Epidermal melanocyte (primary cell): ENCODE results near the gene GDA.

Source experiments
- DNase-seq: peaks from one replicate; pipeline ENCODE4 v3.0.0; 2011; ENCODE audit warnings: low spot score; ENCODE audit not compliant: insufficient read length

The GDA gene

DNA sequence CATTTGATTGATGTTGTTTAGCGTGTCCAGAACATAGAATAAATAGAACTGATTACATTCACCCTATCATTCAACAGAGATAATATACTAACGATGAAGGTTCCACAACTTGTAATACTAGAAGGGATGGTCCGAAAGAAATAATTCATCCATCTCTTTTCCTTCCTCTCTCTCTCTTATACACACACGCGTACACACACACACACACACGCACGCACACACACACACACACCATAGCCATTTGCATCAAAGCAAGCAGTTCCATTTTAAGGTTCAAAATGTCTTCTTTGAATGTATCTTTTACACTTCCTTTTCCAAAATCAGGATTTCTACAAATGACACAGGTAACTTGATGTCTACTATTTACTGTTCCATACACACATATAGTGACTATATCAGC is 887 bp downstream of the GDA start:
- DNase-seq, result no peak

DNA sequence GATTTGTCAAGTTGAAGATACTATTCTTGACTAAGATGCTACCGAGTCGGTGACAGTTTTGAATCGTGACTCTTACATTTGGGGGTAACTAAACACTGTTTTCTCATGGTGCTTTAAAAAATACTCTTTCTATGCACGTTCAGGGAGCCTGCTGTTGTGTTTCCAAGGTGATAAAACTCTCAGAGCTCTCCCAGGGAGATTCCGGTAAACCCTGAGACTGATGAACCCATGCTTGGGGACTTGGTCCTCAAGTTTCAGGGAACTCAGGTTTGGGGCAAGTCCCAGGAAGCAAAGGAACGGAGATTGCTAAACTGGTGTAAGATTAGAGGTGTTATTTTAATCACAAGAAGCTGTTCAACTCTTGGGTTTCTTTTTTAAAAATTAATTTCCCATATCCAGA is 1.4 kb downstream of the GDA start:
- DNase-seq, result no peak

DNA sequence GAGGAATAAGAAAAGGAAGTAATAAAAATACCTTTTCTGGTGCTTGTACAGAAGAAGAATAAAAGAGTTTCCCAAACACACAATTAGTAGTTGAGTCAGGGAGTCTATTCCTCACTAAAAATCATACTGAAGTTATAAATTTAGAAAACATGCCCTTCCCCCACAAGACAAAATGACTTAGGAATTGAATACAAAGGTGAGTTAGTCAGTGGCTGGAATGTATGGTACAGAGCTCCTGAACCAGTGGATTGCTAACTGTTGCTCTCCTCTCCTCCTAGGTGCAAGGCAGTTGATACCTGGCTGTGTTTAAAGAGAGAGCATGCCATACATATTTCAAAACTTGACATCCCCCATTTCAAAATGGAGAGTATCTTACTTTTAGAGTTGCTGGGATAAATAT is 1.9 kb downstream of the GDA start:
- no peak for DNase-seq

DNA sequence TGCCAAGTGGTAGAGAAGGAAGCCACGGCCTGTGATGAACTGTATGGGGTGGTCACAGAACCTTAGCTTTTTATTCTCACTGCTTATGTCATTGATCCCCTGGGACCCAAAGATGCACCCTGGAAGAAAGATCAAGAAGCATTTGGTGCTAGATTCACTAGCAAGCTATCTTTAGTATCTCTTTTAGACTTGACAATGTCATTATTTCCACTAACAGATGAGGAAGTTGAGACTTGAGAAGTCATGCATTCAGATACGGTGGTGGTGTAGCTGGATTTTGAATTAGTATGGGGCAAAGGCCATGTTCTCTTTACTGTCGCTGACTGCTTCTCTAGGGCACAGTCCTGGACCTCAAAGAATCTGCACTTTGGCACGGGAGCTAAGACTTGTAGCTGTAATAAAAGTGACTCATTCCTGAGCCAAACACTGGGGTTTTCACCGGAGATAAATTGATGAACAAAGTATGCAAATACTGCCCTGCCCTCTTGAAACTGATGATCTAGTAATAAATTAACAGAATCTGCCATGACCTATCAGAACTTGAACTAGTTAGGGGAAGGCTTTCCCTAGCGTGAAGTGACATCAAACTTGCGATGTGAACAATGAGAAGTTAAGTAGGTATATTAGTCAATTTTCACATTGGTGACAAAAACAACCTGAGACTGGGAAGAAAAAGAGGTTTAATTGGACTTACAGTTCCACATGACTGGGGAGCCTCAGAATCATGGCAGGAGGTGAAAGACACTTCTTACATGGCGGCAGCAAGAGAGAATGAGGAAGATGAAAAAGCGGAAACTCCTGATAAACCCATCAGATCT is 5.4 kb downstream of the GDA start:
- DNase-seq, result no peak

DNA sequence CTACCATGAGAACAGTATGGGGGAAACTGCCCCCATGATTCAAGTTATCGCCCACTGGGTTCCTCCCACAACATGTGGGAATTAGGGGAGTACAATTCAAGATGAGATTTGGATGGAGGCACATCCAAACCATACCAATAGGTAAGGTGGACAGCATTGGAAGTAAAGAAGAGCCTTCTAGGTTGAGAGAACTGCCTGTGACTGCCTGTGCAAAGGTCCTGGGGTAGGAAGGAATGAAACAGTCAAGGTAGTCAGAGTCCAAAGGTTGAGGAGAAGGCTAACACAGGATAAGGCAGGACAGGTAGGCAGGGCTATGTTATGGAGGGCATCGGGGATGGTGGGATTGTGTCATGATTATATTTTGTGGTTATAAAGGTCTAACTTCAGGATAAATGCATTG is 6.1 kb downstream of the GDA start:
- DNase-seq, result no peak

DNA sequence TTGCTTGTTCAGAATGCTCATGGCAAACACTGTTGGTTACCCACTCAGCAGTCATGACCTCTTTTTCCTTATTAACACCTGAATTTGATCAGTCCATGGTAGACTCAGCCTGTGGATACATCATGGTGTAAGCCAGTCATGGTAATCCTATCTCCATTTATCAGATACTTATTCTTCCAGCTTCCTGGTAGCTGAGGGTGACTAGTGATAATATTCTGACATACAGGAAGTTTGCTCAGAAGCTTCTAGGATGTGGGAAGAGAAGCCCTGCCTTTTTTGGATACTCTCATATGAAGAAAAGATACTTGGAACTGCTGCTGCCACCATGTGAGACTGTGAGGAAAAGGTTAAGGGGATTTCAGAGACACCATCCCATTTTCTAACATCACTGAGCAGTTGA is 7.3 kb downstream of the GDA start:
- DNase-seq, result no peak

DNA sequence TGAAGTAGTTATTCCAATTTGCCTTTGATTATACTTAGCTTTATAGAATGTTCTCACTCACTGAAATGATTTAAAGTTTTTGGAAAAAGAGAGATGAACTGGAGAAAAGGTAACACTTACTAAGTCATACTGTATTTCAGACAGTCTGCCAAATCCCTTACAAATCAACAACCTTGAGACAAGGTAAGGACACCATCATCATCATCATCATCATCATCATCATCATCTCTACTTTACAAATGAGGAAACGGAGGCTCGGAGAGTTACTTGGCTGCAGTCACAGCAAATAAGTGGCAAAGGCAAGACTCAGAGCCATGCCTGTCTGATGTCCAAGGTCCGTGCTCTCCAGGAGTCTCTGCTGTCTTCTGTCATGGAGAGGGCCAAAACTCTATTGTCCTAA is 9.4 kb downstream of the GDA start:
- DNase-seq, result no peak

DNA sequence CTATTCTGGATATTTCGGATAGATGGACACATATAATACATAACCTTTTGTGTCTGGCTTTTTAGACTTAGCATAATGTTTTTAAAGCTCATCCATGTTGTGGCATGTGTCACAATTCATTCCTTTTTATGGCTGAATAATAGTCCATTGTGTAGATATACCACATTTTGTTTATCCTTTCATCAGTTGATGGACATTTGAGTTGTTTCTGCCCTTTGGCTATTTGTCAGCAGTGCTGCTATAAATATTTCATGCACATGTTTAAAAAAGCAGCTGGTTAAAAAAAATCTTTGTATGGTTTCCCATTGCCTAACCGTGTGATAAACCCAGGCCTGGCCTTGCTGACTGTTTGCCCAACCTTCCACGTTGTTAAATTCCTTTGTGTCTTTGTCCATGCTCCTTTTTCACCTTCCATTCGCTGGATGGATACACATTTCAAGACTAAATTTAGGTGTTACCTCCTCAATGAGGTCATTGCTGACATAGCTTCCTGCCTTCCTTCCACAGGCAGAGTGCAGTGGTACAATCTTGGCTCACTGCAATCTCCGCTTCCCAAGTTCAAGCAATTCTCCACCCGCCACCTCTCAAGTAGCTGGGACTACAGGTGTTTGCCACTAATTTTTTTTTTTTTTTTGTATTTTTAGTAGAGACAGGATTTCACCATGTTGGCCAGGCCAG is 11.3 kb downstream of the GDA start:
- no peak for DNase-seq

DNA sequence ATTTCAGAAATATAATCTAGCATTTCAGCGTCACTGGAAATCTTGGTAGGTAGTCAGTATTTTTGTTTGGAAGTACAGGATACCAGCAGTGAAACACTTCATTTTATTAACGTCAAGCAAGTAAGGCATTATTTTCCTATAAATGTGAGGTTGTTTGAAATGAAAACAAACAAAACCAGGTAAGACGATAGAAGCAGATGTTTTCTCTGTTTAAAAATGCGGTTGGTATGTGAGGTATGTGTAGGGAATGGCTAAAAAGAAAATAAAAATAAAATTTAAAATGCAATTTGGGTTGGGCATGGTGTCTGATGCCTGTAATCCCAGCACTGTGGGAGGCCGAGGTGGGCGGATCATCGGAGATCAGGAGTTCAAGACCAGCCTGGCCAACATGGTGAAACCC is 16.1 kb downstream of the GDA start:
- no peak for DNase-seq

DNA sequence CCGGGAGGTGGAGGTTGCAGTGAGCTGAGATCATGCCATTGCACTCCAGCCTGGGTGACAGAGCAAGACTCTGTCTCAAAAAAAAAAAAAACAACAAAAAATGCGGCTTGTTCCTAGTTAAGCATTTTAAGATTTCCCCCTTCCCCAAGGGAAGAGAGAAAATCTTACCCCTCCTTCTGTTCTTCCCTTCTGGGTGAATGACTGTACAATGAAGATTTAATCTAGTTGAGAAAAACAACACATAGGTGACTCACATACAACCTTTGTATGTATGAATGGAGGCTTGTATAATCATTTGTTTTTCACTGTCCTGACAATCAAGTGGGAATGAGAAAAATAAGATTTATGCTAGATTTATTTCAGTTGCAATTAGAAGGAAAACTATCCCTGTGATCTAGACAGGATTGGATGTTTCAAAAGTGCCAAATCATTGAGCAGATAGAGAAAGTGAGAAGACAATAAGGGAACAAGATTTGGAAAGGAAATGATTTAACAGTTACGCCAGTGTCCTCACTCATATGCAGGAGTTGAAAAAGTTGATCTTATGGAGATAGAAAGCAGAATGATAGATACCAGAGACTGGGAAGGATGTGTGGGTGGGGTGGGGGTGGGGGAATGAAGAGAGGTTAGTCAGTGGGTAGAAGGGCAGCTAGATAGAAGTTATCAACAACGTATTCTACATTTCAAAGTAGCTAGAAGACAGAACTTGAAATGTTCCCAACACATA is 16.7 kb downstream of the GDA start:
- DNase-seq, result no peak

DNA sequence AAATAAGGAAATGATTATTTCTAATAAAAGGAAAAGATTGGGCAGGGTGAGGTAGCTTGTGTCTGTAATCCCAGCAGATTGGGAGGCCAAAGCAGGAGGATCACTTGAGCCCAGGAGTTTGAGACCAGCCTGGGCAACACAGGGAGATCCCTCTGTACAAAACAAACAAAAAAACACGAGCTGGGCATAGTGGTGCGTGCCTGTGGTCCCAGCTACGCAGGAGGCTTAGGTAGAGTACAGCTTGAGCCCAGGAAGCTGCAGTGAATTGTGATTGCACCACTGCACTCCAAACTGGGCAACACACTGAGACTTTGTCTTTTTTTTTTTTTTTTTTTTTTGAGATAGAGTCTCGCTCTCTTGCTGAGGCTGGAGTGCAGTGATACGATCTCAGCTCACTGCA is 18.8 kb downstream of the GDA start:
- DNase-seq, result no peak

DNA sequence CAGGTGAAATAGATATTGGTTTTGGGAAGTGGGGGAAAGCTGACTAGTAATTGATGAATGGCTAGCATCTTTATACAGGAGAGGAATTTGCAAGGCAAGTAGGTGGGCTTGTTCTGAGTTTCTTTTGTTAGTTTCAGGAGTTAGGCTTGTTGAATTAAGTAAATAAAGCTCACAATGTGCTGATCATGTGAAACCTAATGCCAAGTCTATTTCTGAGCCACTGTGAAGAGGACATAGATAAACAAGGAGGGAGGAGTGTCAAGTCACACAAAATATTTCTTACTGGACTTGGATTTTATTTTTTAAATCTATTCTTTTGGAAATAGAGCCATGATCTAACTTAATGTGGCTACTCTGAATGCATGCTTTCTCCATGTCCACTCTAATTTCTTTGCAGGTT is 19.9 kb downstream of the GDA start:
- no peak for DNase-seq

DNA sequence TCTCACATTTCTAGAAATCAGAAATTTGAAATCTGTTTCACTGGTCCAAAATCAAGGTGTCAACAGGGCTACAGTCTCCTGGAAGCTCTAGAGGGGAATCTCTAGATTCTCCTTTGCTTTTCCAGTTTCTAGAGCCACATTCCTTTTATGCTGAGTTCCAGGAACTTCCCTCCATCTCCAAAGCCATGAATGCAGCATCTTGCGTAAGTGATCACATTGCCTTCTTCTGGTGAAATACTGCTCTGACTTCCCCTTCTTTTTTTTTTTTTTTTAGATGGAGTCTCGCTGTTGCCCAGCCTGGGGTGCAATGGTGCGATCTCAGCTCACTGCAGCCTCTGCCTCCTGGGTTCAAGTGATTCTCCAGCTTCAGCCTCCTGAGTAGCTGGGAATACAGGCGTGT is 23.8 kb downstream of the GDA start:
- DNase-seq, result no peak

DNA sequence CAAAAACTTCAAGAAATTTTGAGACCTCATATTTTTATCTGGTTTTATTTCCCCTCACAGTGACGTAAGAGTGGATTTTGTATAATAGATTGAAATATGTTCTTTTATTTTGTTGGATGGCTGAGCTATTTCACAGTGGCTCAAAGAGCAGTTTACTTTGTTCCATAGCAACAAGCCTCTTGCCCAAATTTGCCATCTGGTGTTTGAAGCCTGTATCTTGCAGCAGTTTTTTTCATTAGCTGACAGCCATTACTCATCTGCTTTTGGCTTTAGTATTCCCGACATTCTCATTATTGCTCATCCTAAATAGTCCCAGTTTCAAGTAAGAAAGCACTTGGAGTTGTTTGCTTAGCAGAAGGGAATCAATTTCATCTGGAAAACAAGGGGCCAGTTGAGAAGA is 36.3 kb downstream of the GDA start:
- DNase-seq, result no peak

DNA sequence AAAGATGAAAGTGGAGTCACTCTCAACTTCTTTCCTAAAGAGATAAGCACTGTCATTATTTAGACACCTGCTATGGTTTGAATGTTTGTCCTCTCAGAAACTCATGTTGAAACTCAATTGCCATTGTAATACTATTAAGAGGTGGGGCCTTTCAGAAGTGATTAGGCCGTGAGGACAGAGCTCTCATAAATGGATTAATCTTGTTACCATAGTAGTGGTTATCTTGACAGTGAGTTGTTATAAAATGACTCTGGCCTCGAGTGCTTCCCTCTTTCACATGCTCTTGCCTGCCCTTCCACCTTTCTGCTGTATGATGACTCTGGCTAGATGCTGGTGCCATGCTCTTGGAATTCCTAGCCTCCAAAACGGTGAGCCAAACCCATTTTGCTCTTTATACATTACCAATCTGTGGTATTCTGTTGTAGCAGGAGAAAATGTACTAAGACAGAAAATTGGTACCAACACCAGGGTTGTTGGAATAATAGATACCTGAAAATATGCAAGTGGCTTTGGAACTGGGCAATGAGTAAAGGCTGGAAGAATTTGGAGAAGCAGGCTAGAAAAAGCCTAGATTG is 38.0 kb downstream of the GDA start:
- DNase-seq, result no peak

DNA sequence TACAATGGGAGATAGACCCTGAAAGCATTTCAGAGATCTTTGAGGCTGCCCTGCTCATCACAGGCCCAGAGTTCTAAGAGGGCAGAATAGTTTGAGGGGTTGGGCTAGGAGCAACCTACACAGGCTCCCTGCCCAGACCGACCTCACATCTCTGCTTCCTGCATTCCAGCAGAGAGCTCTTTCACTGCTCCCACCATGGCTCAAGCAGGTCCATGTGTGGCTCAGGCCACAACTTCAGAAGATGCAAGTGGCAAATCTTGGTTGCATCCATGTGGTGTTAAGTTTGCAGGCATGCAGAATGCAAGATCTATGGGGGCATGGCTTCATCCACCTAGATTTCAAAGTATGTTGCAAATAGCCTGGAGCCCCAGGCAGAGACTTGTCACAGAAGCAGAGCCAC is 39.0 kb downstream of the GDA start:
- no peak for DNase-seq

DNA sequence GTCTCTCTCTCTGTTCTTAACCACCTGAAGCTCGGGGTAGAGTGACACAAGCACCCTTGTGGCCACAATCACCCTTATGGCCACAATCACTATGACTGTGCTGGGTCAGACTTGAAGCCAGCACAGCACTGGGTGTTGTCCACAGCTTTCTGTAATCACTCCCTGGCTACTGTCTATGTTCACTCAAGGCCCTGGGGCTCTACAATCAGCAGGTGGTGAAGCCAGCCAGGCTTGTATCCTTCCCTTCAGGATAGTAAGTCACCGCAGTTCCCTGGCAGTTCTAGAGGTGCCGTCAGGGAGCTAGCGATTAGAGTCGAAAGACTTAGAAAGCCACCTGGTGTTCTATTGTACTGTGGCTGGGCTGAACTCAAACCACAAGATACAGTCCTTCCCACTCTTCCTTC is 44.2 kb downstream of the GDA start:
- no peak for DNase-seq

DNA sequence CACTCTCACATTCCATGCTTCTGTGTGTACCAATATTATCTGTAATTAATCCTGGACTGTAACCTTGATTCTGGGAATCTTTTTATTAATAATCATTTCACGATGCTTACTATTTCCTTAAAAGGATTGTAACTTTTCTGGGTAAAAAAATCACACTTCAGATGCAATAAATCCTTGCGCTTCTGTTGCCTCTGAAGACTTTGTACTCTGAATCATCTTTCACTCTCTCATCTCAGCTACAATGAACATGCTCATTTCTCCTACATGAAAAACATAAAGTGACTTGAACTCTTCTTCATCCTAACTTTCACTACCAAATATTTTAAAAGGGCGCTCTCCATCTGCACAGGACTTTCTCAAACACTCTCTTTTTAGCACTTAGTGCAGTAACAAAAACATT is 50.0 kb downstream of the GDA start:
- no peak for DNase-seq

DNA sequence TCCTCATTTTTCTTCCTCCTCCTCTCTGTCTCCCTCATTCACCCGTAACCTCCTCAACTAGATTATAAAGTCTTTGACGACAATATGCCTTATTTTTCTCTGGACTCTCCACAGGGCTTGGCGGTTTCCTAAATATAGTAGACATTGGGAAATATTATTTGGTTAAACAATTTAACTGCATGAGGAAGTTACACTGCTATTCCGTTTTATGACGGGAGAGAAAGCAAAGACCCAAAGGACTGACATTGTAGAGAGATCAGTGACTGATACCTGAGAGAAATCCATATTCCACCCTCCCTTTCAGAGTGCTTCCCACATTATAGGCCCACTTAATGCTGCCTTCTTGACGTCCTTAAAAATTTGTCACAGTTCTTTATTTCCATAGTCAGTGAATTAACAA is 51.2 kb downstream of the GDA start:
- no peak for DNase-seq

DNA sequence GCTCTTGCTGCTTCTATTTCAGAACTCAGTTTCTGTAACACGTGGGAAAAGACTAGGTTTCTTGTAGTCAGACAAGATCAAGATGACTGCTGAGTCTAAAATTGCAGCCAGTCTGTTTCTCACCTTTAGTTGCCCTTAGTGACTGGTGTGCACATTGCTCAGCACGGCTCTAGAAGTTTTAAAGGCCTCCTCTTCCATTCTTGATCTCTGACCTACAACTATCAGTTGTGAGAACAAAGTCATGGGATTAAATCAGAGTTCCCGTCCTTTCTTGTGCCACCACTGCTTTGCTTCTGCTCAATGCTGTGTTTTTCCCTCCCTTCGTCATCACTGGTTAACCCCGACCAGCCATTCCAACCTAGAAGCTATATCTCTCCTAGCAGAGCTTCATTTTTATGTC is 52.8 kb downstream of the GDA start:
- no peak for DNase-seq

DNA sequence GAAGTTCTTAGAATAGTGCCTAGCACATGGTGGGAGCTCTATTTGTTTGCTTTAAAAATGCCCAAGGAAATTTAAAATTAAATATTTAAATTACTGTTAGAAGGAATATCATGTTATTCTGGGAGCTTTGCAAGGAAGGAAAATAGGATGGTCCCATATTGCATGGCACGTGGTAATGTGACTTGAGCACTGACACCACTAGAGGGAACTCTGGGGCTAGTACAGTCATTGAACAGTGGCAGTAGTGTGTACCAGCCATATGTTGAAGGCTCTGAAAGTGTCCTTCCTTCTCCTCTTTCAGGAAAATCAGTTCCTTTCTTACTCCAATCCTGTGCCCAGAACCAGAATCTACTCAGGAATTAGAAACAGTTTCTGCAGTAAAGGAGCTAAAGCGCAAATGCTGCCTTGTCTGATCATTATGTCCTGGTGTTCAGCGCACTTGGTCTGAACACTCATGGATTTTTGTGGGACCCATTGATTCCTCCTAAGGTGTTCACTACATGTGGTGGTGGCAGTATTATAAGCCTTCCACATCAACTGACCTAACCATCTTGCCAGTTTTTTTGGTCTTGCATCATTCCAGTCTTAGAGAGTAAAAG is 54.1 kb downstream of the GDA start:
- peak; percentile 63 for DNase-seq

DNA sequence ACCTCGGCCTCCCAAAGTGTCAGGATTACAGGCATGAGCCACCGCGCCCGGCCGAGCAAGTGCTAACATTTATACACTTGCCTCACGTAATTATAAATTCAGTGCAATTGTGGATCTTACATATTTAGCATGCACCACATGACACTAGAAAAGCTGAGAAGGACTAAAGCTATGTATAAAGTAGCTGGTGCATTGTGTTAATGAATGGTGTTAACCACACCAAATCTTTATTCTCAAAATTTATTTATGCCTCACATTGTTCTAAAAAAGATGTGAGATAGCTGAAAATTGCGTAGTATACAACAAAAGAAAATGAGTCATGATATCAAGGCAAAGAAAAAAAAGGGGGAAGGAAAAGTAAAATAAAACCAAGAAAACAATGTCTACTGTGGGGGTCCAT is 54.8 kb downstream of the GDA start:
- DNase-seq, result no peak
